HL-60/S4 treated with phorbol 12-myristate 13-acetate at 8.2 ng/mL for 4 days and 3 days (cell line): ENCODE measurements around the gene GCAT.

Experiments used
- in situ Hi-C: fragments of 300-500 bp; cut with MboI; formaldehyde crosslinking; loops from 2 replicates; pipeline ENCODE4 v1.15.0; 2022; ENCODE audit warnings: low sequenced_read_pairs

GCAT gene

GRCh38 chr22:37807410-37808293, at the start of gene GCAT:
TSS of gene GCAT (plus strand) at chr22:37807934. CDS start at chr22:37807968, 34 bp downstream.
- in situ Hi-C loops: no loop called here

DNA sequence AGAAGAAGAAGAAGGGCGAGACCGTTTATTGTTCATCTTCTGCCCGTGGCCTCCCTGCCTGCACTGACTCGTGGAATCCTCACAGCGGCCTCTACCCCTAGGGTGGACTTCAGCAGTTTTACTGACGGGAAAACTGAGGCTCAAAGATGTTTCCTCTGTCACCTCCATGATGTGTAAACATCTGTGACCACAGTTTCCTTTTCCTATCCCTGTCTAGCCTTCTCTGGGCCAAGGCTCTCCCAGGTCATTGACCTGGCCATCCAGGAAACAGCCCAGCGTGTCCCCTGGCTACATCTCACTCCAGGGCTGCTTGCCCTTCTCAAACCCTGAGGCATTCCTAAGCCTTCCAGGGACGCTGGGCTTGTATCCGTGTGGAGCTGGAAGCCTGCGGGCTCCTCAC, 49.0 kb upstream of the GCAT start:
- in situ Hi-C loops: no loop called here

DNA sequence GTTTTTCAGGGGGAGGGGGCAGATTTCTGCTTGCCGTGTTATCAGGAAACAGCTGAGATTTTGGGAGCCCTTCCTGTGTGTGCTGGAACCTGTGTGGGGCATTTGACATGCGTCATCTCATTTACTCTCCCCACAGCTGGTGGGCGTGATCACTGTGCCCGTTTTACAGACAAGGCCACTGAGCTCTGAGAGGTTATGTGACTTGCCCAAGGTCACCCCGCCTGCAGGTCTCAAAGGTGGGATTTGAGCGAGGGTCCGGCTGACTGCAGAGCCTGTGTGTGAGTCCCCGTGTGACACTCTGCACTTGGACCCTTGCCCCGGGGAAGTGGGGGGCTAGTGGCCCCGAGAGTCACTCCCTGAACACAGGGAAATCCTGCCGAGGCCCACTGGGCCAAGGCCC, 48.5 kb upstream of the GCAT start:
- in situ Hi-C loops: no loop called here

DNA sequence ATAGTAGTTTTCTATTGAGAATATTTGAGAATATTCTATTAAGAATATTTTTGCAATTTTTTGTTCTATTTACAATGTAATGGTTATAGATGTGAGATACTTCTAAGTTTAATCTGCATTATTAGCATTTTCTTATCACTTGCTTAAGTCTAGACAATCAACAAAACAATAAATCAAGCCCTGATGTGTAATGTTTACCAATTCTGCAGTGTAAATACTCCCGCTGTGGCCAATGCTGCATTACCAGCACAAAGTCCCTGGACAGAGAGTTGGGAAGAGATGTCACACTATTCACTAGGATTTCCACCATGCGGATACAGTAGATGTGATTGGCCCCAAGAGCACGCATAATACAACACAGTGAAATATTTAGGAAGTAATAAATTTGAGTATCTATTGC, 47.6 kb upstream of the GCAT start:
- in situ Hi-C loops: no loop called here

DNA sequence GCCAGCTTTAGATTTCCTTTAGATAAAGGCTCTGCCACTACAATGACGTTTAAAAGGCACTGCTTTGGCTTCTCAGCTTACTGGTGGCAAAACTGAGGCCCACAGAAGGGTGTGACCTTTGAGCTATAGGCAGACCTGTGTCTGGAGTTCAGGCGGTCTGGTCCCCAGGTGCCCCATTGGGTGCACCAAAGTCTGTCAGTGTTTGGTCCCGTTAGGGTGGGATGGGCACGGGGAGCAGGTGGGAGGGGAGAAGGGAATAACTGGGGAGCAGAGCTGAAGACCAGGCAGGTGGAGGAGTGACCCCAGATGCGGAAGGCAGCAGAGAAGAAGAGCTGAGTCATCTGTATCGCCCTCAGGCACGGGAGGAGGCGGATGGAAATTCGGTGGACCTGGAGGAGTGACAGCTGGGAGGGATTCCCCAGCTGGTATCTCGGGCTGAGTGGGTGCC, 45.3 kb upstream of the GCAT start:
- in situ Hi-C loops: no loop called here

- in situ Hi-C loops: no loop called here
Measured at GRCh38 chr22:37763012-37763411, 44.7 kb upstream of the GCAT start.

- in situ Hi-C loops: no loop called here
Measured at GRCh38 chr22:37763652-37764051, 44.1 kb upstream of the GCAT start.

GRCh38 chr22:37764622-37765021, 43.1 kb upstream of the GCAT start:
- in situ Hi-C loops: no loop called here

GRCh38 chr22:37765498-37765897, 42.2 kb upstream of the GCAT start:
- in situ Hi-C loops: no loop called here

GRCh38 chr22:37765953-37766576, 41.7 kb upstream of the GCAT start:
- in situ Hi-C loops: no loop called here

DNA sequence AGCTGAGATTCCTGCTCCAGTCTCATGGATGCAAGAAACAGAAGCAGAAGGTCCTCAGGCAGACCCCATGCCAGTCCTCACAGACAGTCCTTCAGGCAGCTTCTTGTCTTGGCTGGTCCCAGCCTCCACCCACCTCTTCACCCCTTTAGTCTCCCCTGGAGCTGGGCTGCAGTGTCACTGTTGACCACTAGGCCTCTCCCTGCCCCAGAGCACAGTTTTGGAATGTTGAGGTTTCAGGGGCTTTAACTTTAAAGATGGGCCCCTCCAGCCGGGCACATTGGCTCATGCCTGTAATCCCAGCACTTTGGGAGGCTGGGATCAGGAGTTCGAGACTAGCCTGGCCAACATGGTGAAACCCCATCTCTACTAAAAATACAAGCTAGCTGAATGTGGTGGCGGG, 39.5 kb upstream of the GCAT start:
- in situ Hi-C loops: no loop called here

- in situ Hi-C loops: no loop called here
Measured at GRCh38 chr22:37769056-37769455, 38.7 kb upstream of the GCAT start.

GRCh38 chr22:37771081-37771480, 36.7 kb upstream of the GCAT start:
- in situ Hi-C loops: no loop called here

DNA sequence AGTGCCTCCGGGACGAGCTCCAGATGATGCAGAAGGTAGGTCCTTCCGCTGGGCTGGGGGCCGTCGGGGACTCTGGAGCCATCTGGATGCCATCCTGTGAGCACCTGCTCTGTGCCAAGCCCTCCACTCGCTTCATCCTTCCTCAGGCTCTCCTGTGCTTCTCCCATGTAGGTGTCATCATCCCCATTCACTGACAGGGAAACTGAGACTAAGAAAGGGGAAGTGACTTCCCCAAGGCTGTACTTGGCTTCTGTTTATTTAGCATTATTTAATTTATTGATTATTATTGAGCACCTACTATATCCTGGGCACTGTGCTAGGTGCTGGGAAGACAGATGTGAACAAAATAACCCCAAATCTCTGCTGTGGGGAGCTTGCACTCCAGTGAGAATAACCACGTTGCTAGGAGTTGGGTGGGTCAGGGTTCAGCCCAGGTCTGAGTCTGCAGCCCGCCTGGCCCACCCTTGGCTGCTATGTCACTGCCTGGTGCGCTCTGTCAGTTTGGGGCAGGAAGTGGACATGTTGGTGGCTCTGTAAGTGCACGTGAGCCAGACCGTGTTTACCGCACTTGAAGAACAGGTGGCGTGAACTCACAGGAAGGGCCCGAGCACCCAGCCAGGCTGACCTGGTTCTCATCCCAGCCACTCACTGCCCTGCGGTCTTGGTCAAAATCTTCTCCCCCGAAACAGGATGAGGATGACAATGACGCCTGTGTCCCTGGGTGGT, 35.9 kb upstream of the GCAT start:
- in situ Hi-C loops: no loop called here

- in situ Hi-C loops: no loop called here
Measured at GRCh38 chr22:37774728-37775127, 33.0 kb upstream of the GCAT start.

DNA sequence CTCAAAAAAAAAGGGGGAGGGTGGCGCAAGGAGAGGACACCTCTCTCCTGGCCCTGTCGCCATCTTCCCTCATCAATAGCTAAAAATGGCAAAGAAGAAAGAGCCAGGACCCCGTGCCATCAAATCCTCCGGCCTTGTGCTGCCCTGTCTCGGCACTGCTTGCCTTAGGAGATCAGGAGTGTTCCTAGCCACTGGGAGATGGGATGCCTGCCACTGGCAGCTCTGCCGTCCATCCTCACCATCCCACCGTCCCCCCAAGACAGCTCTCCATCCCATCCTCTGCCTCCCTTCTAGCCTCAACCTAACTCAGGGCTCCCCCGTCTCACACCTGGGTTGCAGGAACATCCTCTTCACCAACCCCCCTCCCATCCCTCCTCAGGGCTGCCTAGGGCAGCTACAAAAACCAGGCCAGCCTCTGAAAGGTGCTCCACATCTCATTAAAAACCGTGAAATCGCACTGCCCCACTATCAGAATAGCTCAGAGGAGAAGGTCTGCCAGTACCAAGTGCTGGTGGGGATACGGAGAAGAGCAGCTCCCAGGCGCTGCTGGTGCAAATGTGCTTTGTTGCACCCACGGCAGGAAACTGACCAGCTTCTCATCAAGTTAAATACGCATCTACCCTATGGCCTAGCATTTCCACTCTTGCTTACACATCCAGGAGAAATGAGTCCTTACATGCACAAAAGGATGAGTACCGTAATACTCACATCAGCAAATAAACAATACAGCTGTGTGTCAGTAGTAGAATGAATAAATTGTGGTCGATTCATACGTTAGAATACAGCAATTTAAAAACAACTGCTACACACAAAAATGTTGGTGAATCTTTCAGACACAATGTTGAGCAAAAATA, 31.7 kb upstream of the GCAT start:
- in situ Hi-C loops: no loop called here

- in situ Hi-C loops: no loop called here
Measured at GRCh38 chr22:37776639-37777005, 31.1 kb upstream of the GCAT start.

DNA sequence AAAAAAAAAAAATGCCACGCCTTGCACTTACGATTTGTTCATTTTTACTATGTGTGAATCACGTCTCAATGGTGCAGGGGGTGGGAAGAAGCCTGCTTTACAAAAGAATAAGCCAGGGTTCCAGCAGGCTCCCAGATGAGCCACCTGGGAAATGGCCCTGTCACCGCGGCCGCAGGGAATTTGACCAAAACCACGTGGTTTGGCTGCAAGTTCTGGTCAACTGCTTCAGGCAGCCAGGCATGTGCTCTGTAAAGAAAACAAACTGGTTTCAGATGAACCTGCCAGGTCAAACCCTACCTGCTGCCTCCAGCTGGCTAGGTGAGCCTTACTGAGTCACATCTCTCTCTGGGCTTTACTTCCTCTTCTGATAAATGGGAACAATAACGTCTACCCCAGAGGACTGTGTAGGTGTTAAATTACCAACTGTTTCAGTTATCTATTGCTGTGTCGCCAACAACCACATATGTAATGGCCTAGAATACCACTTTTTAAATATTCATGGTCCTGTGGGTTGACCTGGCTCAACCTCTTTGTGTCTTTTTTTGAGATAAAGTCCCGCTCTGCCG, 30.5 kb upstream of the GCAT start:
- in situ Hi-C loops: no loop called here

DNA sequence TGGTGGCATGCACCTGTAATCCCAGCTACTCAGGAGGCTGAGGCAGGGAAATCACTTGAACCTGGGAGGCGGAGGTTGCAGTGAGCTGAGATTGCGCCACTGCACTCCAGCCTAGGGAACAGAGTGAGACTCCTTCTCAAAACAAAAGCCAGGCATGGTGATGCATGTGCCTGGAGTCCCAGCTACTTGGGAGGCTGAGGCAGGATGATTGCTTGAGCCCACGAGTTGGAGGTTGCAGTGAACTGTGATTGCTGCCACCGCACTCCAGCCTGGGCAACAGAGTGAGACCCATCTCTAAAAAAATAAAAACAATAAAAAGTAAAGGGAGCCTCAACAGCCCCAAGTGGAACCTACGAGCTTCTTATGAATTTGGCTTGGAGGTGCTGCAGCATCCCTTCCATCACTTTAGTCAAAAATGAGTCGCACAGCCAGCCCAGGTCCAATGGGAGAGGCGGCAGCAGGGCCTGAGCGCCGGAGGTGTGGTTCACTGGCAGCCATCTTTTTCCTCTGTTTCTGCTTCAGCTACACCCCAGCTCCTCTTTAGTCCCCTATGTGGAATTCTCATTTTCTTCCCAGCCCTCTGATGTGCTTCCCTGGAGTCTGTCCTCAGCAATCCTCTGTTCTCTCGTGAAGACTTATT, 29.2 kb upstream of the GCAT start:
- in situ Hi-C loops: no loop called here

DNA sequence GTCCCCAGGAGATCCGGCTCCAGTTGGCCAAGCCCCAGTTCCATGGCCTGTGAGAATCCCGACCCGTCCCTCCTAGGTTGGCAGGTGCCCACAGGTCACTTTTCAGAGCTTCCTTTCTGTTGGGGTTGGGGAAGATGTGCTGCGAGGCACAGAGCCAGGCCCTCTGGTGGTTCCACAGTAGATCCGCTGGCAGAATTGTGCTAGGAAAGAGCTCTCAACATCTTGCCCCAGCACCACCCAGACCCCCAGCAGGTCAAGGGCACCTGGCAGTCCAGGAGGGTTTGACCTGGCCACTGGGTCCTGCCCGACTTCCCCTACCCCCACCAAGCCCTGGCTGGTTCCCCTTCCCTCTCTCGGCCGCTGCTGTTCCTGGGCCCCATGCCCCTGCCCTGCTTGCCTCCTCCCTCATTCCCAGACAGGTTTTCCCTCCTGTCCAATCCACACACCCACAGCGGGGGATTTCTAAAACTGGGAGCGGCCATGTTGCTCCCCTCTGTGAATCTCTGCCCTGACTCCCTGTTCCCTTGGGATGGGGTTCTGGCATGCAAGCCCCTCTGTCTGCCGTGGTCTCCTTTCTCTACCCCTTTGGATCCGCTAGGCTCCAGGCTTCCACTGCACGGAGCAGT, 26.2 kb upstream of the GCAT start:
- in situ Hi-C loops: no loop called here
